PC-3 (cell line): ENCODE measurements around the gene PTF1A. TPM values are rescaled to one million over a fixed set of nuclear protein-coding genes. Genes with fewer than 3 reads are reported as not detected.

Source experiments
- ATAC-seq: fragments of 200-7000 bp; cut with Tn5 transposase; 2 replicates; pipeline ENCODE4 v1.9.1; 2020; ENCODE audit warnings: mild to moderate bottlenecking, moderate library complexity
- BruUV-seq: library from RNA; stranded (reverse); fragments of 400-500 nt; replicated peaks from 2 replicates; lab custom pipeline; 2021; lab: Mats Ljungman, UMichigan
- CTCF ChIA-PET: fragments of 300-600 bp; sonication (Branson Sonifier 250); formaldehyde crosslinking; loops from one replicate; lab custom pipeline; 2022; ENCODE audit warnings: antibody characterized with exemption; lab: Charles Lee
- POLR2A ChIA-PET: fragments of 300-600 bp; sonication (Branson Sonifier 250); formaldehyde crosslinking; loops from one replicate; lab custom pipeline; 2022; ENCODE audit warnings: antibody characterized with exemption; ENCODE audit not compliant: unreplicated experiment; lab: Charles Lee
- DNase-seq: peaks from one replicate; pipeline ENCODE4 v3.0.0-alpha.2; 2015
- H2AFZ ChIP-seq: fragments of 300-600 bp; sonication (generic); 2 replicates; pipeline ENCODE4 v1.6.0; 2016; ENCODE audit warnings: antibody characterized with exemption, low read length
- H3F3A ChIP-seq: fragments of 300-600 bp; sonication (generic); one replicate; pipeline ENCODE4 v1.6.0; 2017; ENCODE audit warnings: antibody characterized with exemption, low read length, control low read depth, mild to moderate bottlenecking; ENCODE audit not compliant: unreplicated experiment
- H3K27ac ChIP-seq: fragments of 300-600 bp; sonication (generic); 2 replicates; pipeline ENCODE4 v1.5.1; 2016; ENCODE audit warnings: mild to moderate bottlenecking, low read length
- H3K27me3 ChIP-seq: fragments of 300-600 bp; sonication (generic); 2 replicates; pipeline ENCODE4 v1.6.1; 2016; ENCODE audit warnings: low read length, mixed read lengths
- H3K36me3 ChIP-seq: fragments of 300-600 bp; sonication (generic); 2 replicates; pipeline ENCODE4 v1.6.1; 2016; ENCODE audit warnings: low read depth, mixed run types, low read length, mixed read lengths
- H3K4me1 ChIP-seq: fragments of 300-600 bp; sonication (generic); 2 replicates; pipeline ENCODE4 v1.5.1; 2016; ENCODE audit warnings: low read length; ENCODE audit not compliant: insufficient read depth
- H3K4me2 ChIP-seq: fragments of 300-600 bp; sonication (generic); 2 replicates; pipeline ENCODE4 v1.6.0; 2016; ENCODE audit warnings: low read length
- H3K4me3 ChIP-seq: fragments of 300-600 bp; sonication (generic); 2 replicates; pipeline ENCODE4 v1.5.1; 2016; ENCODE audit warnings: mild to moderate bottlenecking, low read length, mixed read lengths
- H3K79me2 ChIP-seq: fragments of 300-600 bp; sonication (generic); 2 replicates; pipeline ENCODE4 v1.6.1; 2017; ENCODE audit warnings: low read length, mixed read lengths
- H3K9ac ChIP-seq: fragments of 300-600 bp; sonication (generic); 2 replicates; pipeline ENCODE4 v1.6.0; 2016; ENCODE audit warnings: mild to moderate bottlenecking, low read length
- H3K9me2 ChIP-seq: fragments of 300-600 bp; sonication (generic); replicated peaks from 2 replicates; pipeline ENCODE4 v1.6.1; 2016; ENCODE audit warnings: mixed run types, low read length, mixed read lengths
- H3K9me3 ChIP-seq: fragments of 300-600 bp; sonication (generic); 2 replicates; pipeline ENCODE4 v1.6.1; 2016; ENCODE audit warnings: low read length, mixed read lengths
- H4K20me1 ChIP-seq: fragments of 300-600 bp; sonication (generic); 2 replicates; pipeline ENCODE4 v1.6.1; 2016; ENCODE audit warnings: low read length, mixed read lengths
- CTCF ChIP-seq: fragments of 300-600 bp; sonication (generic); conservative IDR thresholded peaks from 2 replicates; pipeline ENCODE4 v1.5.1; 2017; ENCODE audit warnings: antibody characterized with exemption, low read depth, mild to moderate bottlenecking, low read length
- EZH2 ChIP-seq: fragments of 300-600 bp; sonication (generic); IDR thresholded peaks from one replicate; pipeline ENCODE4 v1.6.1; 2017; ENCODE audit warnings: antibody characterized with exemption, mild to moderate bottlenecking, low read length; ENCODE audit not compliant: unreplicated experiment
- EZH2phosphoT487 ChIP-seq: fragments of 300-600 bp; sonication (generic); IDR thresholded peaks from 2 replicates; pipeline ENCODE4 v1.6.1; 2018; ENCODE audit warnings: mild to moderate bottlenecking, antibody characterized with exemption, low read length, borderline replicate concordance
- intact Hi-C: fragments of 100-400 bp; cut with micrococcal nuclease; formaldehyde crosslinking; loops from 2 replicates; pipeline ENCODE4 v1.9.0; 2023
- total RNA-seq: library from RNA; depleted of rRNA; stranded (reverse); fragments of >200 nt; gene quantifications from 2 replicates; pipeline ENCODE4 v1.2.3, GENCODE V29; 2014

PTF1A gene
- total RNA-seq, 1 experiment from 2014 or later = not detected

GRCh38 chr10:23150610-23151009, 41.5 kb upstream of the PTF1A start:
- no peaks in the 10 kb centered on the region for H3K79me2 ChIP-seq
- no peaks in the 10 kb centered on the region for H4K20me1 ChIP-seq
- H3K9me2 ChIP-seq = no peaks in the 10 kb centered on the region
- no peak overlapping the region for H2AFZ ChIP-seq
- H3K36me3 ChIP-seq = no peaks in the 10 kb centered on the region
- ATAC-seq (no peak), DNase-seq (no peak)
- H3K4me3 ChIP-seq = no peak overlapping the region
- H3K4me2 ChIP-seq = no peak overlapping the region
- ChIA-PET CTCF (no interaction called here), POLR2A (no interaction called here)
- no peaks in the 10 kb centered on the region for H3K9me3 ChIP-seq
- no peak overlapping the region for H3K9ac ChIP-seq
- BruUV-seq = no TSS peak
- TF ChIP-seq EZH2 = no peak
- H3F3A ChIP-seq = no peaks in the 10 kb centered on the region
- H3K27me3 ChIP-seq = no peaks in the 10 kb centered on the region
- intact Hi-C loops = no loop called here
- H3K4me1 ChIP-seq = no peaks in the 10 kb centered on the region
- H3K27ac ChIP-seq = no peak overlapping the region

GRCh38 chr10:23151071-23151470, 41.0 kb upstream of the PTF1A start:
- POLR2A ChIA-PET = interaction anchor here (0.5 kb wide), 1 partner anchor 1707 kb away, joined by 3 read pairs; no protein-coding TSS in a partner anchor
- no peaks in the 10 kb centered on the region for H3K36me3 ChIP-seq
- H3K27ac ChIP-seq = no peak overlapping the region
- H3K9me2 ChIP-seq = no peaks in the 10 kb centered on the region
- no peak overlapping the region for H2AFZ ChIP-seq
- ATAC-seq (no peak), DNase-seq (no peak)
- H3K4me1 ChIP-seq = no peaks in the 10 kb centered on the region
- H3K9me3 ChIP-seq = no peaks in the 10 kb centered on the region
- intact Hi-C loops = no loop called here
- CTCF ChIA-PET = no interaction called here
- no TSS peak for BruUV-seq
- TF ChIP-seq EZH2 (no peak), CTCF (no peak), EZH2phosphoT487 (no peak)
- no peak overlapping the region for H3K9ac ChIP-seq
- H3K4me3 ChIP-seq = no peak overlapping the region
- H4K20me1 ChIP-seq = no peaks in the 10 kb centered on the region
- no peaks in the 10 kb centered on the region for H3K79me2 ChIP-seq
- H3K4me2 ChIP-seq = no peak overlapping the region
- no peaks in the 10 kb centered on the region for H3F3A ChIP-seq
- H3K27me3 ChIP-seq = no peaks in the 10 kb centered on the region

- no peaks in the 10 kb centered on the region for H3K9me2 ChIP-seq
- H2AFZ ChIP-seq = no peak overlapping the region
- 0 out of 2 replicates have a peak, but pooled peaks cover 3% of the 10 kb centered on the region for H3K4me1 ChIP-seq
- H3K27me3 ChIP-seq = no peaks in the 10 kb centered on the region; the same call in 1 of the 2 replicates
- H3K9me3 ChIP-seq = no peaks in the 10 kb centered on the region
- H3K4me3 ChIP-seq = no peak overlapping the region
- no peaks in the 10 kb centered on the region for H3F3A ChIP-seq
- H3K79me2 ChIP-seq = no peaks in the 10 kb centered on the region
- ChIA-PET POLR2A (no interaction called here), CTCF (no interaction called here)
- no peak for DNase-seq
- no peak overlapping the region for H3K9ac ChIP-seq
- no peak for ATAC-seq
- no peak overlapping the region for H3K27ac ChIP-seq
- H3K4me2 ChIP-seq = no peak overlapping the region
- intact Hi-C loops = no loop called here
- no TSS peak for BruUV-seq
- H4K20me1 ChIP-seq = no peaks in the 10 kb centered on the region
- TF ChIP-seq EZH2phosphoT487 = no peak
- no peak for TF ChIP-seq CTCF
- no peak for TF ChIP-seq EZH2
- no peaks in the 10 kb centered on the region; the same call in 1 of the 2 replicates for H3K36me3 ChIP-seq
These were observed 36.9 kb upstream of the PTF1A start for GRCh38 chr10:23155169-23155568.
